Measurements from ENCODE around the gene PRXL2B. TPM values are rescaled to one million over a fixed set of nuclear protein-coding genes. Genes with fewer than 3 reads are reported as not detected.
A peak's percentile ranks its signal among the peaks of the same experiment; 100 is the strongest.

PRXL2B gene
- total and polyA plus RNA-seq, 9 donors = 8.9 to 32.4 (median 22.9) TPM

DNA sequence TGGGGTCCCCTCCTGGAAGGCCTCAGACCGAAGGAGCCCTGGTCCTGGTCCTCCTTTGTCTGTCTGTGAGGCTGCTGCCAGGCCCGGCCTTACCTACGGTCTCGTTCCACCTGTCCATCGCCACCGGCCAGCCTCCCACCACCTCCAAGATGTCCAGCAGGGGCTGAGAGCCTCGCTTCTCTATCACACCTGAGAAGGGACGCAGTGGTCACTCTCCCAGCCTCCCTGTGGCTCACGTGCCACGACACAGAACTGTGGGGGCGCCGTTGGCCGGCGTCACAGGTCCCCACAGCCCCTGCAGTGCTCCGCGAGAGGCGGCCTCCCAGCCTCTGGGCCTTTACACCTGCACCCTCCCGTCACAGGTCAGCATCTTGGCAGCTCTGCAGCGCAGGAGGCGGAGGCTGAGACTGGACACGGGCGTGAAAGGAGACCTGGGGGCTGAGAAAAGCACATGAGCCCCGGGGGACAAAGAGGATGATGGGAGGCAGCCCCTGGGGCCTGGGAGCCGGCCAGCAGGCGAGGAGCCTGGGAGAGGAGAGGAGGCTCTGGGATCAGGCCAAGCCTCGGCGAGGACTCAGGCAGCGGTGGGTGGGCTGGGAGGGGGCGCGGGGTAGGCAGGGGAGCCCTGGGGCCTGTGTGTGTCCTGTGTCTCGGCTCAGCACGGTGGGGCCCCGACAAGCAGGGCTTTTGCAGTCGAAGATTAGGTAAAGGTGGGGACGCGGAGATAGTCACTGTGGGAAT lies 20.5 kb downstream of the PRXL2B start:
- WGBS (ENCODE audit: insufficient coverage) = 41% methylated on average over 23 of the region's 36 CpGs
- Histone ChIP-seq H3K4me1 (ENCODE audit: control insufficient read depth, insufficient read depth, low read length) (peaks cover 29% of the 10 kb centered on the region), H3K4me3 (ENCODE audit: low read length) (no peak overlapping the region), H3K9me3 (replicated peaks; ENCODE audit: control insufficient read depth, low read depth, low read length) (no peaks in the 10 kb centered on the region), H3K36me3 (ENCODE audit: control insufficient read depth, insufficient read depth, low read length) (no peaks in the 10 kb centered on the region), H3K27ac (ENCODE audit: low read length) (no peak overlapping the region), H3K27me3 (ENCODE audit: control insufficient read depth, insufficient read depth, low read length) (peaks cover 10% of the 10 kb centered on the region)
- DNase-seq = no peak

DNA sequence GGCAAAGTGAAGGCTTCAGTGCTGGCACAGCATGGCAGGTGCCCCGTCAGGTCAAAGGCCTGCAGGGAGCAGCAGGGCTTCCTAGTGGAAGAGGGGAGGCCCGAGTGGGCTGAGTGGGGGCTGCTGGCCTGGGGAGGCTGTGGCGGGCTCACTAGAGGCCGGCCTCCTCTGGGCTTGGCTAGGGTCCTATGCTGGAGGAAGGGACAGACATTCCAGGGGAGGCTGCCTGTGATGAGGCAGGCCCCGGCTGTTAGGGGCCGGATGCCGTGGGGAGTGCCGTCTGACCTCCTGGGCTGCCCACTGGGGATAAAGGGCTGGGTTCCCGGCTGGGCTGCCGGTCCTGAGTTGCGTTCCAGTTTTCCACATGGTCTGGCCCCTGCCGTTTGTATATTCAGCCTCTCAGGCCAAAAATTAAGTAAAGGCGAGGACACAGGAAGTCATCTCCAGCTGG lies 21.1 kb downstream of the PRXL2B start:
- peak; percentile 53 for DNase-seq
- peak overlapping the region; percentile 13 for H3K27ac ChIP-seq (ENCODE audit: low read length)
- WGBS (ENCODE audit: insufficient coverage) = 22% methylated on average over 13 of the region's 13 CpGs
- no peaks in the 10 kb centered on the region for H3K9me3 ChIP-seq (replicated peaks; ENCODE audit: control insufficient read depth, low read depth, low read length)
- no peak overlapping the region for H3K4me3 ChIP-seq (ENCODE audit: low read length)
- peaks cover 29% of the 10 kb centered on the region for H3K4me1 ChIP-seq (ENCODE audit: control insufficient read depth, insufficient read depth, low read length)
- H3K36me3 ChIP-seq (ENCODE audit: control insufficient read depth, insufficient read depth, low read length) = no peaks in the 10 kb centered on the region
- H3K27me3 ChIP-seq (ENCODE audit: control insufficient read depth, insufficient read depth, low read length) = peaks cover 9% of the 10 kb centered on the region

GRCh38 chr1:2609319-2610035 lies 22.9 kb downstream of the PRXL2B start:
- 81% methylated on average over 32 of the region's 34 CpGs for whole genome bisulfite sequencing (ENCODE audit: insufficient coverage)
- Histone ChIP-seq H3K27ac (ENCODE audit: low read length) (no peak overlapping the region), H3K9me3 (replicated peaks; ENCODE audit: control insufficient read depth, low read depth, low read length) (peaks cover 7% of the 10 kb centered on the region), H3K36me3 (ENCODE audit: control insufficient read depth, insufficient read depth, low read length) (no peaks in the 10 kb centered on the region), H3K27me3 (ENCODE audit: control insufficient read depth, insufficient read depth, low read length) (peaks cover 7% of the 10 kb centered on the region), H3K4me3 (ENCODE audit: low read length) (no peak overlapping the region), H3K4me1 (ENCODE audit: control insufficient read depth, insufficient read depth, low read length) (peaks cover 29% of the 10 kb centered on the region)
- no peak for DNase-seq

DNA sequence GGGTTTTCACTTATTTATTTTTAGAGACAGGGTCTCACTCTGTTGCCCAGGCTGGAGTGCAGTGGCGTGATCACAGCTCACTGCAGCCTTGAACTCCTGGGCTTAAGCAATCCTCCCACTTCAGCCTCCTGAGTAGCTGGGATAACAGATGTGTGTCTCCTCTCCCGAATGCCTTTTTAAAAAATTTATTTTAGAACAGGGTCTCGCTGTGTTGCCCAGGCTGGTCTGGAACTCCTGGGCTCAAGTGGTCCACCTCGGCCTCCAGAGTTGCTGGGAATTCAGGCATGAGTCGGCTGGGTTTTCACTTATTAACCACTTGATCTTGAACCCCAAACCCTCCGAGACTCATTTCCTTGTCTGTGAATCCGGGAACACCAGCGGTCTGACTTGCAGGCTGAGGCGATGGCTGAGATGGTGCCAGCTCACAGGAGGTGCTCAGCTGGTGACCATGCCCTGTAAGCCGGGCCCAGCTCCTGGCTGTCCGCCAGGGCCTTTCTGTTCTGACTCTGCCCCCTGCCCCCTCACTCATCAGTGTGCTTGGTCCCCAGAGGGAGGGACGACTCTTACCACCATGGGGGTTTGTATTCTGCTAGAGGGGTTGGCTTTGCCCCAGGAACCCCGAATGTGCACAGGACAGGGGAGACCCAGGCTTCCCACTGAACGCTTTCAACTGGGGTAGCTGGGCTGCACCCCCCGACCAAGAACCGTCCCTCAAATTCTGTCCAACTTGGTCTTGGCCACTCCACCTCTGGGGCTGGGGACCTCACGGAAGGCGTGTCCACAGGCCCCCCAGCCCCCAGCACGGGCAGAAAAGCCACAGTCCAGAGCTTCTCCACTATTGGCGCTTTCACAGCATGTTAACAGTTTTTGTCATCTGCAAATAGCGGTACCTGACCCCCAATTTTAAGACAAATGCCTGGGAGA lies 23.7 kb downstream of the PRXL2B start:
- H3K36me3 ChIP-seq (ENCODE audit: control insufficient read depth, insufficient read depth, low read length) = no peaks in the 10 kb centered on the region
- H3K4me1 ChIP-seq (ENCODE audit: control insufficient read depth, insufficient read depth, low read length) = peaks cover 29% of the 10 kb centered on the region
- 33% methylated on average over 16 of the region's 21 CpGs for WGBS (ENCODE audit: insufficient coverage)
- no peak overlapping the region for H3K4me3 ChIP-seq (ENCODE audit: low read length)
- no peak overlapping the region for H3K27ac ChIP-seq (ENCODE audit: low read length)
- peaks cover 7% of the 10 kb centered on the region for H3K9me3 ChIP-seq (replicated peaks; ENCODE audit: control insufficient read depth, low read depth, low read length)
- no peak for DNase-seq
- H3K27me3 ChIP-seq (ENCODE audit: control insufficient read depth, insufficient read depth, low read length) = peaks cover 7% of the 10 kb centered on the region

DNA sequence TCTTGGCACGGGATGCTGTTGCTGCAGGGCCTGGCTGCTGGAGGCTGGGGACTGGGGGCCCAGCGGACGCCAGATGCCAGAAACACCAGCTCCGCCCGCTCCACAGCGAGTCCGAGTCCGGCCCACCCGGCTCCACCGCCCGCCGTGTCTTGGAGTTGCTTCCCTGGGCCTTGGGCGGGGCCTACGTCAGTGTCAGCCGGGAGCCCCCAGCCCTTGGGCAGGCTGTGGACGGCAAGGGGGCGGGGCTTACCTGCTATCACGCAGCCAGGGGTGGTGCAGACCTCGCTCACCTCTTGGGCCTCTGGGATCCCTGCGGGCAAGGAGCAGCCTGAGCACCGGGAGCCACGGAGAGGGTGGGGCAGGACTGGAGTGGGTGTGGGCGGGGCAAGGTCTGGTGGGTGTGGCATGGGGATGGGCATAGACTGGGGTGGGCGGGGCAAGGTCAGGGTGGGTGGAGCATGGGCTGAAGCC lies 24.5 kb downstream of the PRXL2B start:
- H3K4me3 ChIP-seq (ENCODE audit: low read length) = no peak overlapping the region
- peaks cover 9% of the 10 kb centered on the region for H3K9me3 ChIP-seq (replicated peaks; ENCODE audit: control insufficient read depth, low read depth, low read length)
- H3K27ac ChIP-seq (ENCODE audit: low read length) = no peak overlapping the region
- DNase-seq = peak; percentile 43
- WGBS (ENCODE audit: insufficient coverage) = under 1% methylated on average over 22 of the region's 24 CpGs
- no peaks in the 10 kb centered on the region for H3K36me3 ChIP-seq (ENCODE audit: control insufficient read depth, insufficient read depth, low read length)
- peaks cover 29% of the 10 kb centered on the region for H3K4me1 ChIP-seq (ENCODE audit: control insufficient read depth, insufficient read depth, low read length)
- H3K27me3 ChIP-seq (ENCODE audit: control insufficient read depth, insufficient read depth, low read length) = peaks cover 7% of the 10 kb centered on the region

DNA sequence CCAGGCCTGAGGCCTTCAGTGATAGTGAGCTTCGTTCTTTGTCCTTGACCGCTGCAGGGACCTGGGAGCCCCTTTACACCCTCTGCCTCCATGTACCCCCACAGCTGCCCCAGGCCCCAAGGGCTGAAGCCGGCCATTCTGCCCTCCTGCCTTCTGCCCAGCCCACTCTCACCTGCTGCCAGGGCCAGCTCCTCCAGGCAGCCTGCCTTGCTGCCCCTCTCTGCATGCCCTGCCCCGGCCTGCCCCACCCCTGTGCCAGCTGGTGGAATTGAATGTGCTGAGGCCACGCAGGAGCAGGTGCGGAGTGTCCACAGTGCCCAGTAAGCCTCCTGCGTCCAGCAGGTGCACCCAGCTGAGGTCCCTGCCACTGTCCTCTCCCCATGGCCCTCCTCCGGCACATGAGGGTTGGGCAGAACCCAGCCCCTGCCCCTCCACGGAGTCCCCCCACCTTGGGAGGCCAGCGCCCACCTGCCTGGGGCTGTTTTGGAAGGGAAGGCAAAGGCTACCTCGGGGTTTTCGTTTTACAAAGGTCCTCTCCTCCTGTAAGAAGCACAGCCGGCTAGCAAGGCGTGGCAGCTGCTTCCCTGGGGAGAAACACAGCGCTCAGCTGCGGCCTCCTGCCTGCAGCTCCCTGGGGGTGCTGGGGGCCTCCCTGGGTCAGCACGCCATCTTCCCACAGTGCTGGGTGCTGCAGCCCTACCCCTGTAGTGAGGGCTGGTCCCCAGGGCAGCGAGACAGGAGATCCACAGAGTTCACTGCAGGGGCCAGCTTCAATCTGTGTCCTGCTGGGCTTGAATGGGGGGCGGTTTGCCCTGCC lies 25.3 kb downstream of the PRXL2B start:
- DNase-seq = no peak
- Histone ChIP-seq H3K27ac (ENCODE audit: low read length) (no peak overlapping the region), H3K4me1 (ENCODE audit: control insufficient read depth, insufficient read depth, low read length) (peaks cover 26% of the 10 kb centered on the region), H3K4me3 (ENCODE audit: low read length) (no peak overlapping the region), H3K36me3 (ENCODE audit: control insufficient read depth, insufficient read depth, low read length) (no peaks in the 10 kb centered on the region), H3K9me3 (replicated peaks; ENCODE audit: control insufficient read depth, low read depth, low read length) (peaks cover 11% of the 10 kb centered on the region), H3K27me3 (ENCODE audit: control insufficient read depth, insufficient read depth, low read length) (peaks cover 10% of the 10 kb centered on the region)
- 73% methylated on average over 15 of the region's 19 CpGs for WGBS (ENCODE audit: insufficient coverage)

DNA sequence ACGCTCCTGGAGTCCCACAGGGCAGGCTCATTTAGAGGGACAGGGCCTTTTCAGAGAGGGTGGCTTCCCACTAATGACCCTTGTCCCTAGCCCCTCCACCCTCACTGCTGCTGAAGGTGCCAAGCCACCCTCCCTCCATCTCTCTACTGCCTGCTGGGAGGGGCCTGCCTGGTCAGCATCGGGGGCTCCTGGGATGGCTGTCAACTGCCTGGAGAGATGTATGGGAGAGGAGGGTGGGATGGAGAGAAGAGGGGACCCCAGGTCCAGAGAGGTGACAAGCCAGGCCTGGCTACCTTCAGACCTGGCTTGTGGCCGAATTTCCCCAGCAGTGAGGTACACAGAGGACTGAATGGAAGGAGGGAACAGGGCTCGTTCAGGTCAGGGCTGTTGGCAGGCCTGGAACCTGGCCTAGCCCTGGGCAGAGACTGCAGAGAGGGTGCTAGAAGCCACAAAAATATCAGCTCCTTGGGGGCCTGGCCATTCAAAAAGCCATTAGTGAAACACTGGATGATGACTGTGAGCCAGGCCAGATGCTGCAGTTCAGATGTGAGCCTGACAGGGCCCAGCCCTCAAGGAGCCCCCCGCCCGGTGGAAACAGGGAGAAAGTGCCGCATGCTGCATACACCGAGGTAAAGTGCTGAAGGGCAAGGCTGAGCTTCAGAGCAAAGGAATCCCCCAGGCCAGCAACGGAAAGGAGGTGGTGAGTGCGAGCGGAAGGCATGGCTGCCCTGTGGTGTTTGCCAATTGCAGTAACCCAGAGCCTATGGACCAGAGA lies 26.2 kb downstream of the PRXL2B start:
- no peak for DNase-seq
- H3K9me3 ChIP-seq (replicated peaks; ENCODE audit: control insufficient read depth, low read depth, low read length) = peaks cover 11% of the 10 kb centered on the region
- no peak overlapping the region for H3K27ac ChIP-seq (ENCODE audit: low read length)
- H3K27me3 ChIP-seq (ENCODE audit: control insufficient read depth, insufficient read depth, low read length) = peaks cover 10% of the 10 kb centered on the region
- no peaks in the 10 kb centered on the region for H3K36me3 ChIP-seq (ENCODE audit: control insufficient read depth, insufficient read depth, low read length)
- 76% methylated on average over 10 of the region's 11 CpGs for WGBS (ENCODE audit: insufficient coverage)
- H3K4me1 ChIP-seq (ENCODE audit: control insufficient read depth, insufficient read depth, low read length) = peaks cover 17% of the 10 kb centered on the region
- H3K4me3 ChIP-seq (ENCODE audit: low read length) = no peak overlapping the region

GRCh38 chr1:2614145-2614544 lies 27.6 kb downstream of the PRXL2B start:
- Histone ChIP-seq H3K27ac (ENCODE audit: low read length) (no peak overlapping the region), H3K27me3 (ENCODE audit: control insufficient read depth, insufficient read depth, low read length) (peaks cover 17% of the 10 kb centered on the region), H3K9me3 (replicated peaks; ENCODE audit: control insufficient read depth, low read depth, low read length) (peaks cover 11% of the 10 kb centered on the region), H3K4me3 (ENCODE audit: low read length) (no peak overlapping the region), H3K4me1 (ENCODE audit: control insufficient read depth, insufficient read depth, low read length) (peaks cover 14% of the 10 kb centered on the region), H3K36me3 (ENCODE audit: control insufficient read depth, insufficient read depth, low read length) (no peaks in the 10 kb centered on the region)
- no peak for DNase-seq
- WGBS (ENCODE audit: insufficient coverage) = 89% methylated on average over 1 of the region's 2 CpGs

DNA sequence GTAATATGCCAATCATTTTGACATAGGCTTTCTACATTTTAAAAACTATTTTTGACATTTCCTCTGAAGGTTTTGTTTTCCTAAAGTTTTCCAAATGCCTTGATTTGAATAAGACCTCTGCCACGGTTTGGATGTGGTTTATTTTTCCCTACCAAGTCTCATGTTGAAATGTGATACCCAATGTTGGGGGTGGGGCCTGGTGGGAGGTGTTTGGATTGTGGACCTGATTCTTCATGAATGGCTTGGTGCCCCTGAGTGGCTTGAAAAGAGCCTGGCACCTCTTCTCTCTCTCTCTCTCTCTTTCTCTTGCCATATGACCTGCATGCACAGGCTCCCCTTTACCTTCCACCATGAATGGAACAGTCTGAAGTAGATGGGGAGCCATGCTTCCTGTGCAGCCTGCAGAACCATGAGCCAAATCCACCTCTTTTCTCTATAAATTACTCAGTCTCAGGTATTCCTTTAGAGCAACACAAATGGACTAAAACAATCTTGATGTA lies 31.4 kb downstream of the PRXL2B start:
- Histone ChIP-seq H3K4me3 (ENCODE audit: low read length) (no peak overlapping the region), H3K9me3 (replicated peaks; ENCODE audit: control insufficient read depth, low read depth, low read length) (peaks cover 11% of the 10 kb centered on the region), H3K36me3 (ENCODE audit: control insufficient read depth, insufficient read depth, low read length) (no peaks in the 10 kb centered on the region), H3K4me1 (ENCODE audit: control insufficient read depth, insufficient read depth, low read length) (no peaks in the 10 kb centered on the region), H3K27ac (ENCODE audit: low read length) (no peak overlapping the region), H3K27me3 (ENCODE audit: control insufficient read depth, insufficient read depth, low read length) (peaks cover 11% of the 10 kb centered on the region)
- WGBS (ENCODE audit: insufficient coverage) = no CpG with 5 or more reads among the region's 1 CpG
- DNase-seq = no peak

Data from muscle of leg (tissue), 11 donors.